RWPE2 (cell line): ENCODE results near the gene TBCE.
"Not testable (repeated sequence)": the region's sequence is repeated elsewhere in the genome, so short reads cannot be mapped to it uniquely, and the experiment has no call there.

Source experiments
- ATAC-seq: fragments of 200-7000 bp; cut with Tn5 transposase; 3 replicates; pipeline ENCODE4 v1.9.1; 2021; ENCODE audit warnings: low read depth
- DNase-seq: peaks from one replicate; pipeline ENCODE4 v3.0.0-alpha.2; 2020; ENCODE audit warnings: low spot score
- H3K27ac ChIP-seq: fragments of 450-650 bp; 2 replicates; pipeline ENCODE4 v1.5.1; 2017; ENCODE audit warnings: mild to moderate bottlenecking; ENCODE audit not compliant: poor library complexity, severe bottlenecking
- H3K27me3 ChIP-seq: fragments of 250-450 bp; sonication (Bioruptor Pico); 2 replicates; pipeline ENCODE4 v1.5.1; 2021; ENCODE audit warnings: mild to moderate bottlenecking, moderate library complexity; ENCODE audit not compliant: insufficient read depth, poor library complexity, severe bottlenecking
- H3K36me3 ChIP-seq: fragments of 250-450 bp; sonication (Bioruptor Pico); 2 replicates; pipeline ENCODE4 v1.5.1; 2020; ENCODE audit warnings: low read depth, mild to moderate bottlenecking, moderate library complexity
- H3K4me1 ChIP-seq: fragments of 250-450 bp; sonication (Bioruptor Pico); 2 replicates; pipeline ENCODE4 v1.5.1; 2021; ENCODE audit warnings: mild to moderate bottlenecking, moderate library complexity; ENCODE audit not compliant: insufficient read depth, poor library complexity, severe bottlenecking
- H3K4me3 ChIP-seq: fragments of 250-450 bp; sonication (Bioruptor Pico); 2 replicates; pipeline ENCODE4 v1.5.1; 2021; ENCODE audit warnings: mild to moderate bottlenecking, moderate library complexity; ENCODE audit not compliant: severe bottlenecking
- H3K9me3 ChIP-seq: fragments of 250-450 bp; sonication (Bioruptor Pico); 2 replicates; pipeline ENCODE4 v1.5.1; 2021; ENCODE audit warnings: mild to moderate bottlenecking, moderate library complexity; ENCODE audit not compliant: severe bottlenecking
- CTCF ChIP-seq: fragments of 450-650 bp; IDR thresholded peaks from one replicate; pipeline ENCODE4 v1.5.1; 2017; ENCODE audit warnings: mild to moderate bottlenecking, moderate library complexity; ENCODE audit not compliant: poor library complexity, severe bottlenecking

The TBCE gene

GRCh38 chr1:235468970-235469369 lies 101.7 kb downstream of the TBCE start:
- Histone ChIP-seq H3K27ac (peak overlapping the region; percentile 80), H3K4me3 (no peak overlapping the region), H3K9me3 (no peaks in the 10 kb centered on the region), H3K4me1 (peaks cover 11% of the 10 kb centered on the region), H3K36me3 (peaks cover 23% of the 10 kb centered on the region), H3K27me3 (no peaks in the 10 kb centered on the region)
- peak; percentile 26 for TF ChIP-seq CTCF
- DNase-seq (no peak), ATAC-seq (peak; percentile 99)

GRCh38 chr1:235469897-235470296 lies 102.7 kb downstream of the TBCE start:
- not testable (repeated sequence) for H3K9me3 ChIP-seq, ATAC-seq, DNase-seq, H3K4me3 ChIP-seq, H3K27me3 ChIP-seq
- peaks cover 11% of the 10 kb centered on the region for H3K4me1 ChIP-seq
- H3K27ac ChIP-seq, result peak overlapping the region; percentile 80
- peaks cover 23% of the 10 kb centered on the region for H3K36me3 ChIP-seq

GRCh38 chr1:235470741-235471439 lies 103.7 kb downstream of the TBCE start:
- DNase-seq (no peak), ATAC-seq (no peak)
- no peaks in the 10 kb centered on the region for H3K27me3 ChIP-seq
- peaks cover 11% of the 10 kb centered on the region for H3K4me1 ChIP-seq
- TF ChIP-seq CTCF, result no peak
- H3K36me3 ChIP-seq, result peaks cover 23% of the 10 kb centered on the region
- H3K9me3 ChIP-seq, result no peaks in the 10 kb centered on the region
- peak overlapping the region; percentile 80 for H3K27ac ChIP-seq
- no peak overlapping the region for H3K4me3 ChIP-seq

- H3K9me3 ChIP-seq, result no peaks in the 10 kb centered on the region
- no peak for TF ChIP-seq CTCF
- ATAC-seq (no peak), DNase-seq (no peak)
- H3K27ac ChIP-seq, result no peak overlapping the region
- H3K4me1 ChIP-seq, result peaks cover 8% of the 10 kb centered on the region
- no peak overlapping the region for H3K4me3 ChIP-seq
- H3K27me3 ChIP-seq, result no peaks in the 10 kb centered on the region
- H3K36me3 ChIP-seq, result peaks cover 32% of the 10 kb centered on the region
These were observed 106.6 kb downstream of the TBCE start for GRCh38 chr1:235473806-235474205.

GRCh38 chr1:235483090-235483489 lies 115.9 kb downstream of the TBCE start:
- H3K4me1 ChIP-seq, result no peaks in the 10 kb centered on the region
- no peak for TF ChIP-seq CTCF
- no peaks in the 10 kb centered on the region for H3K27me3 ChIP-seq
- H3K4me3 ChIP-seq, result no peak overlapping the region
- DNase-seq, result no peak
- H3K9me3 ChIP-seq, result no peaks in the 10 kb centered on the region
- ATAC-seq, result no peak
- peaks cover 54% of the 10 kb centered on the region for H3K36me3 ChIP-seq
- no peak overlapping the region for H3K27ac ChIP-seq
